ENCODE measurements around the gene ARID5A.

Gene ARID5A

GRCh38 chr2:96526615-96527285, 9.8 kb upstream of the ARID5A start:
- DNase-seq (ENCODE audit: low spot score) = no peak

- peak; percentile 54 for DNase-seq (ENCODE audit: low spot score)
These were observed 9.1 kb upstream of the ARID5A start for GRCh38 chr2:96527286-96528005.

GRCh38 chr2:96528006-96528699, 8.4 kb upstream of the ARID5A start:
- no peak for DNase-seq (ENCODE audit: low spot score)

- no peak for DNase-seq (ENCODE audit: low spot score)
These were observed 7.7 kb upstream of the ARID5A start for GRCh38 chr2:96528700-96529375.

GRCh38 chr2:96529376-96530143, 7.0 kb upstream of the ARID5A start:
- DNase-seq (ENCODE audit: low spot score) = no peak

GRCh38 chr2:96530144-96530430, 6.5 kb upstream of the ARID5A start:
- no peak for DNase-seq (ENCODE audit: low spot score)

GRCh38 chr2:96530474-96531357, 5.8 kb upstream of the ARID5A start:
- DNase-seq (ENCODE audit: low spot score) = no peak

- DNase-seq (ENCODE audit: low spot score) = no peak
These were observed 5.2 kb upstream of the ARID5A start for GRCh38 chr2:96531366-96531765.

- DNase-seq (ENCODE audit: low spot score) = peak; percentile 93
These were observed 4.6 kb upstream of the ARID5A start for GRCh38 chr2:96531872-96532505.

- DNase-seq (ENCODE audit: low spot score) = no peak
These were observed 3.8 kb upstream of the ARID5A start for GRCh38 chr2:96532641-96533291.

GRCh38 chr2:96533292-96534073, 3.1 kb upstream of the ARID5A start:
- DNase-seq (ENCODE audit: low spot score) = peak; percentile 85

GRCh38 chr2:96534141-96534540, 2.4 kb upstream of the ARID5A start:
- no peak for DNase-seq (ENCODE audit: low spot score)

- DNase-seq (ENCODE audit: low spot score) = no peak
These were observed 1.8 kb upstream of the ARID5A start for GRCh38 chr2:96534701-96535181.

- DNase-seq (ENCODE audit: low spot score) = no peak
These were observed 1.2 kb upstream of the ARID5A start for GRCh38 chr2:96535331-96535730.

- peak; percentile 43 for DNase-seq (ENCODE audit: low spot score)
These were observed 648 bp downstream of the ARID5A start for GRCh38 chr2:96537066-96537733.

- no peak for DNase-seq (ENCODE audit: low spot score)
These were observed 1.4 kb downstream of the ARID5A start for GRCh38 chr2:96537734-96538486.

GRCh38 chr2:96538487-96539214, 2.1 kb downstream of the ARID5A start:
- peak; percentile 38 for DNase-seq (ENCODE audit: low spot score)

All from AG20443 (cell line).